ENCODE data around the gene GCN1.

- TF ChIP-seq MAX (IDR thresholded peaks at IDR 0.05; ENCODE audit: low read depth, low read length) (no peak), SP1 (IDR thresholded peaks at IDR 0.05; ENCODE audit: low read depth, low read length) (no peak), ZSCAN29 (IDR thresholded peaks at IDR 0.05) (no peak), BHLHE40 (IDR thresholded peaks at IDR 0.05; ENCODE audit: borderline replicate concordance in 1 of 2, low read depth in 2 of 2, low read length in 1 of 2) (no peak)
These were observed 88.4 kb downstream of the GCN1 start for GRCh38 chr12:120106151-120106550.
